Uterus (tissue), 2 donors: Measurements from ENCODE around the gene SPEF2.

Experiments
- CTCF ChIP-seq, 4 experiments: fragments of 200-600 bp in 2 of 4; fragments of 450-650 bp in 2 of 4; sonication (generic) in 2 of 4; IDR thresholded peaks; one replicate each; pipeline ENCODE4 v1.5.1; 2016 to 2019; ENCODE audit warnings: antibody characterized with exemption in 4 of 4, mild to moderate bottlenecking in 2 of 4, moderate library complexity in 1 of 4
- POLR2A ChIP-seq, 2 donors: fragments of 450-650 bp; IDR thresholded peaks; one replicate each; pipeline ENCODE4 v1.6.1; 2016; ENCODE audit warnings: antibody characterized with exemption in 2 of 2, mild to moderate bottlenecking in 1 of 2, moderate library complexity in 1 of 2

DNA sequence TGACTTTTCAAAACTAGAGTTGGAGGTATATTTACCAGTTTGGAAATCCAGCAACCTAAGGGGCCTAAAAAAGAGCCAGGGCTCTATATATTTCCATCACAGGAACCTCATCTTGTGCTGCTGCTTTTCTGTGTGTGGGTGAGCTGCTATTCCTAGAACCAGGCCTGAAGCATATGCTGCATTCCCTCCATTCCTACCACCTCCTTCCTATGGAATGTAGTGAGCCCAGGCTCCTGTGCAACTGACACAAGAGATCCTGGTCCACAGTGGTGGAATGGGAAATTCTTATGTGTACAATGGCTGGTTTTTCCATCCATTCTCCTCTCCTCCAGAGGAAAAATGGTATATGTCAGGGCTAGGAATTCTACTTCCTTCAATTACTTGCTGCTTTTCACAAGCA, 39.1 kb downstream of the SPEF2 start:
- TF ChIP-seq POLR2A (IDR thresholded peaks at IDR 0.05) (no peak), CTCF (IDR thresholded peaks at IDR 0.05) (no peak)
